NCI-H524 treated with DMSO at 0.1 percent for 48 hours (cell line): ENCODE data around the gene HSPA1L.
"Not testable (repeated sequence)": the region's sequence is repeated elsewhere in the genome, so short reads cannot be mapped to it uniquely, and the experiment has no call there.

Experiments
- DNase-seq: peaks from one replicate; lab custom pipeline; 2025; lab: John Stamatoyannopoulos, UW

HSPA1L gene

GRCh38 chr6:31836474-31837368 is 21.6 kb upstream of the HSPA1L start:
- DNase-seq: no peak

DNA sequence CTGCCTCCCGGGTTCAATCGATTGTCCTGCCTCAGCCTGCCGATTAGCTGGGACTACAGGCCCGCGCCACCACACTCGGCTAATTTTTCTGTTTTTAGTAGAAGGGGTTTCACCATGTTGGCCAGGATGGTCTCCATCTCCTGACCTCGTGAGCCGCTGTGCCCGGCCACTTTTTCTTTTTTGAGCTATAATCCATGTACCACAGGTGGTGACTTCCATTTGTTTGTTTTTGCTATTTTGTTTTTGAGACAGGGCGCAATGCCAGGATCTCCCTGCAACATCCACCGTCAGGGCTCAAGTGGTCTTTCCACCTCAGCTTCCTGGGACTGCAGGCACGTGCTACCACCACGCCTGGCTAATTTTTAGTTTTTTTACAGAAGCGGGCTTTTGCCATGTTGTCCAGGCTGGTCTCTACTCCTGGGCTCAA is 21.0 kb upstream of the HSPA1L start:
- no peak for DNase-seq

DNA sequence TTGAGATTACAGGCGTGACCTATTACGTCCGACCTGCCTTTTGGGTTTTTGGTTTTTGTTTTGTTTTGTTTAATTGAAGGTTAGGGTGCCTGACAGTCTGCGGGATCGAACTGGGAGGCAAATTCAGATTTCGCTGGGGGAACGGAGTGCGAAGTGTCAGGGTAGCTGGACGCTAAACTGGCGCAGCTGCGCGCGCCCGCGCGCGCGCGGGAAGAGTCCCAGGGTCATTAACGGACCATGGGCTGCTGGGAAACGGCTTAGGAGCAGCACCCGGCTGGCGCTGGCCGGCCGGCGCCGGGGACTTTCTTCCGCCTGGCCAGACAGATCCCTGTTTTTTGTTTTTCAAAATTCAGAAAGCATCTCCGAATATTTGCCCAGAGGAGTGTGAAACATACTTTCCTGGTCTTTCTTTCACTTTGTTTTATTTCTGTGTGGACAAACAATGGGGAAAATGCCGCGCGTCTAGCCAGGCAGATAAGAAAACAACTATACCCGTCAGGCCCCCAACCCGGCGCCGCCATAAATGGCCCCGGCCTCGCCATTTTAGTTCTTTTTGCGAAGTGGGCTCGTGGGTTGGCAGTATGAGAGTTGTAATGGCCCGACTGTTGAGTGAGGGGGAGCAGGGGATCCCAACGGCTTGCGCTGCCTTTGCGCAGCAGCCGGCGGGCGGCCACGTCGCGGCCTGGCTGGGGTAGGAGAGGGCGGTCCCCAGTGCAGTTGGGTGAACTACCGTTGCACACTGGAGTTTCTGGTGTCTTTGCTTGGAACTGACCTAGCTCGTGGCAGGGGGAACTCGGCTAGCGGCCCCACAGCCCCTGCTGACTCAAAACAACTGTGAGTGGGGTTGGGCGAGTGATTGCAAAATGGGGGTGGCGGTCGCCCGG is 19.5 kb upstream of the HSPA1L start:
- peak; percentile 53 for DNase-seq

DNA sequence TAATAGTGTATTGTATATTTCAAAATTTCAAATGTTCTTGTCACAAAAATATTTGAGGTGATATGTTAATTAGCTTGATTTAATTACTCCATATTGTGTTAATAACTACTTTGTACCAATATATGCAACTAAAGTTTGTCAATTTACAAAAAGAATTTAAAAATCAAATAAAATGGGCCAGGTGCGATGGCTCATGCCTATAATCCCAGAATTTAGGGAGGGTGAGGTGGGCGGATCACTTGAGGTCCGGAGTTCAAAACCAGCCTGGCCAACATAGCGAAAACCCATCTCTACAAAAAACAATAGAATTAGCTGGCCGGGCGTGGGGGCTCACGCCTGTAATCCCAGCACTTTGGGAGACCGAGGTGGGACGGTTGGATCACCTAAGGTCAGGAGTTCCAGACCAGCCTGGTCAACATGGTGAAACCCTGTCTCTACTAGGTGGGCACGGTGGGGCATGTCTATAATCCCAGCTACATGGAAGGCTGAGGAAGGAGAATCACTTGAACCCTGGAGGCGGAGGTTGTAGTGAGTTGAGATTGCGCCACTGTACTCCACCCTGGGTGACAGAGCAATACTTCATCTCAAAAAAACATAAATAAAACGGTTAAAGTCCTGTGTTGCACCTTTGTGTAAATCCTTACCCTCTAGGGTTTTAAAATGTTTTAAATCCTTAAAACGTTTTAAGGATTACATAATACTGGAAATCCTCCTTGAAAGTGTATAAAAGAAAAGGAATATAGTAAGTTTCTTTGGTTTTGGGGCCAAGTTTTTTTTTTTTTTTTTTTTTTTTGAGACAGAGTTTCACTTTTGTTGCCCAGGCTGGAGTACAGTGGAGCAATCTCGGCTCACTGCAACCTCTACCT is 16.5 kb upstream of the HSPA1L start:
- DNase-seq: no peak

- DNase-seq: no peak
These were observed 15.8 kb upstream of the HSPA1L start for GRCh38 chr6:31830886-31831335.

DNA sequence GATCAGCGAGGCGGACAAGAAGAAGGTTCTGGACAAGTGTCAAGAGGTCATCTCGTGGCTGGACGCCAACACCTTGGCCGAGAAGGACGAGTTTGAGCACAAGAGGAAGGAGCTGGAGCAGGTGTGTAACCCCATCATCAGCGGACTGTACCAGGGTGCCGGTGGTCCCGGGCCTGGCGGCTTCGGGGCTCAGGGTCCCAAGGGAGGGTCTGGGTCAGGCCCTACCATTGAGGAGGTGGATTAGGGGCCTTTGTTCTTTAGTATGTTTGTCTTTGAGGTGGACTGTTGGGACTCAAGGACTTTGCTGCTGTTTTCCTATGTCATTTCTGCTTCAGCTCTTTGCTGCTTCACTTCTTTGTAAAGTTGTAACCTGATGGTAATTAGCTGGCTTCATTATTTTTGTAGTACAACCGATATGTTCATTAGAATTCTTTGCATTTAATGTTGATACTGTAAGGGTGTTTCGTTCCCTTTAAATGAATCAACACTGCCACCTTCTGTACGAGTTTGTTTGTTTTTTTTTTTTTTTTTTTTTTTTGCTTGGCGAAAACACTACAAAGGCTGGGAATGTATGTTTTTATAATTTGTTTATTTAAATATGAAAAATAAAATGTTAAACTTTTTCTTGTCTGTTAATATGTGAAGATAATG is 14.7 kb upstream of the HSPA1L start:
- no peak for DNase-seq

DNA sequence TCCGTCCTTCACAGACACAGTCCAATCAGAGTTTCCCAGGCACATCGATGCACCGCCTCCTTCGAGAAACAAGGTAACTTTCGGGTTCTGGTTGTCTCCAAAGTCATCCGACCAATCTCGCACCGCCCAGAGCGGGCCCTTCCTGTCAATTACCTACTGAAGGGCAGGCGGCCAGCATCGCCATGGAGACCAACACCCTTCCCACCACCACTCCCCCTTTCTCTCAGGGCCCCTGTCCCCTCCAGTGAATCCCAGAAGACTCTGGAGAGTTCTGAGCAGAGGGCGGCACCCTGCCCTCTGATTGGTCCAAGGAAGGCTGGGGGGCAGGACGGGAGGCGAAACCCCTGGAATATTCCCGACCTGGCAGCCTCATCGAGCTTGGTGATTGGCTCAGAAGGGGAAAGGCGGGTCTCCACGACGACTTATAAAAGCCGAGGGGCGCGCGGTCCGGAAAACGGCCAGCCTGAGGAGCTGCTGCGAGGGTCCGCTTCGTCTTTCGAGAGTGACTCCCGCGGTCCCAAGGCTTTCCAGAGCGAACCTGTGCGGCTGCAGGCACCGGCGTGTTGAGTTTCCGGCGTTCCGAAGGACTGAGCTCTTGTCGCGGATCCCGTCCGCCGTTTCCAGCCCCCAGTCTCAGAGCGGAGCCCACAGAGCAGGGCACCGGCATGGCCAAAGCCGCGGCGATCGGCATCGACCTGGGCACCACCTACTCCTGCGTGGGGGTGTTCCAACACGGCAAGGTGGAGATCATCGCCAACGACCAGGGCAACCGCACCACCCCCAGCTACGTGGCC is 12.4 kb upstream of the HSPA1L start, which contains the start of gene HSPA1B:
HSPA1B (plus strand) TSS at position 453 of the 794 bp plus-strand sequence; CDS start at position 666, 213 bp downstream.
- DNase-seq: peak; percentile 99

DNA sequence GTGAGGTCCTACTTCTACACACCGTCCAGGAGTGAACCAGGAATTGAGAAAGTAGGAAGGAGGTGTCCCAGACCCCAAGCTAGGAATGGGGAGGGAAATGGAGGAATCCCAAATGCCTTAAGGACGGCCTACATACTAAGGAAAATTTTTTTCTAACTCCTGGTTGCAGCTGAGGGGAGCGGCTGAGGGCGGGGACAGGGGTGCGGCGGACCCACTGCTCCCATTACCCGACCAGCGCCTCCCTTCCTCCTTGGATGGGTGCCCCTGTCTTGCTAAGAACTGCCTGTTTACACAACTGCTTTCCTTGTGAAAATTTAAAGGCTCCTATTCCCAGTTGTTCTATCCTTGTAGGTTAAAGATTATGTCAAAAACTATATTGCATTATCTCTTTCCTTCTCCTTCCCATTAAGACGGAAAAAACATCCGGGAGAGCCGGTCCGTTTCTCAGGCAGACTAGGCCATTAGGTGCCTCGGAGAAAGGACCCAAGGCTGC is 11.8 kb upstream of the HSPA1L start:
- DNase-seq: no peak

DNA sequence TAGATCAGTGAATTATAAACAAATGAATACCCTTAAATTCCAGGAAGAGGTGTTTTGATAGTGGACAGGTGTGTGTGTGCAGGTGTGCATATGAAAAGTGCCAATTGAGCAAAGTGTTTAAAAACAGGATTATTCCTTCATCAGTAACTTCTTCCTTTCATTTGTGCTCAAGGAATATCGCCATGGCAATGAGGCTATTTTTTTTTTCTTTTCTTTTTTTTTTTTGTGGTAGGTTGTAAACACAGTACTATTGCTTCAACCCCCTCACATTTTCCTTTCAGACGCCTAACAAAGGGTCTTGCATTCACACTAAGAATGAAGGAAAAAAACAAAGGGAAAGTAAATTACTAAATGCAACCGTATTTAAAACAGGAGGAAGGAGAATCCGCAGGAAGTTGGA is 10.5 kb upstream of the HSPA1L start:
- DNase-seq: no peak

GRCh38 chr6:31823592-31824196 is 8.6 kb upstream of the HSPA1L start:
- DNase-seq: not testable (repeated sequence)

DNA sequence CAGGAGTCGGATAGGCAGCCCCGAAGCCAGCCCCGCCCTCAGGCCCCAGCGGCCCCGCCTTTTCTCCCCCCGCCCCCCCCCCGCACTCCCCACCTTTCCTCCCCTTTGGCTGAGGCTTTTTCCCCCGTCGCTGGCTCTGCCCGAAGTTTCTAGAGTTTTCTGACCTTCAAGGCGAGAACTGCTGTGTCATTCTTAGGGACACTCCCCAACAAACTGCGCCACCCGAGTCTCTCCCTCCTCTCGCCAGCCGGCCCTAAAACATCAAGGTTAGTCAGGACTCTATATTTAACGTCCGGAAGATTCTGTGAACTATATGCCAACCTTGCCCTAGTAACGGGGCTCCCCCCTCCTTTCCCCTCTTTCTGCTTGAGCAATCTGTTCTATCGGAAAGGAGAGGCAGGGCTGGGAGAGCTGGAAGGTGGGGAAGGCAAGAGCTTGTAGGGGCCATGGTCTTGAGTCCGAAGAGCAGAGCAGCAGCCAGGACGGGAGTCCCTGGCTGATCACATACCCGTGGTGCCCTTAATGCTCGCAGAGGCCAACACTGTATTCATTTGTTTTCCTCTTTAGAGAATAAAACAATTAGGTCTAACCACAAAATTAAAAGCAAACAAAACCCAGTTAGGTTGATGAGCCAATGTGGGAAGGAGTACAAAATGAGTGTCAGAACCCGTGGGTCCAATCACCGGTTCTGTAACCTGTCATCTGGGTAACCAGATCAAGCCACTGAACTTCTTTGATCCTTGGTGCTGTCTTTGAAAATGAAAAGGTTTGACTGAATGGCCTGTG is 7.1 kb upstream of the HSPA1L start:
- no peak for DNase-seq

DNA sequence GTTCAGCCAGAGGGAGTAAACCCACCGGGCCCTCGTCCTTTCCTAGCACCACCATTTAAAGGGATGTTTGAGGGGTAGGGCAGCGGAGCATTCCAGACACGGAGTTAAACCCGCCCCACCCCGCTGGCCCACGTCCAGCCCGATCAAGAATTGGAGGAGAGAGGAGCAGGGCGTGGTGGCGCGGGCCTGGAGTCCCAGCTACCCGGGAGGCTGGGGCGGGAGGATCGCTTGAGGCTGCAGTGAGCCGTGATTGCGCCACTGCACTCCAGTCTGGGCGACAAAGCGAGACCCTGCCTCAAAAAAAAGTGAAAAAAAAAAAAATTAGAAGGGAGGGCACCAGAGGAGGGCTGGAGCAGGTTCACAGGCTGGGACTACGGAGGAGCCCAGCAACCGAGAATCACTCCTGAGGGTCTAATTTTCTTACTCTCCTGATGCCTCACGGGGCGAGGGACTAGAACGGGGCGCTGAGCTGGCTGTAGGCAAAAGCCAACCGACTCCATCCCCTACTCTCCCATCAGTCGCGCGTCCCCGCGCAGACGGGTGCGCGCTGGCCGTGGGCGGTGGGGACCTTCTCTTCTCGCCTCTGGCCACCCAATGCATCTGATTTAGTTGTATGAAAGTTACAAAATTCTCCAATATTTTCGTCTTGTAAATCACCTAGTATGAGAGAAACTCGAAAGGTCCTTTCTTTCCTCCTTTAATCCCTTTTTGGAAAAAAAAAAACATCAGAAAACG is 6.4 kb upstream of the HSPA1L start:
- no peak for DNase-seq

- DNase-seq: not testable (repeated sequence)
These were observed 5.3 kb upstream of the HSPA1L start for GRCh38 chr6:31820399-31820798.

GRCh38 chr6:31819871-31820299 is 4.8 kb upstream of the HSPA1L start:
- no peak for DNase-seq

- not testable (repeated sequence) for DNase-seq
These were observed 2.9 kb upstream of the HSPA1L start for GRCh38 chr6:31817929-31818511.

DNA sequence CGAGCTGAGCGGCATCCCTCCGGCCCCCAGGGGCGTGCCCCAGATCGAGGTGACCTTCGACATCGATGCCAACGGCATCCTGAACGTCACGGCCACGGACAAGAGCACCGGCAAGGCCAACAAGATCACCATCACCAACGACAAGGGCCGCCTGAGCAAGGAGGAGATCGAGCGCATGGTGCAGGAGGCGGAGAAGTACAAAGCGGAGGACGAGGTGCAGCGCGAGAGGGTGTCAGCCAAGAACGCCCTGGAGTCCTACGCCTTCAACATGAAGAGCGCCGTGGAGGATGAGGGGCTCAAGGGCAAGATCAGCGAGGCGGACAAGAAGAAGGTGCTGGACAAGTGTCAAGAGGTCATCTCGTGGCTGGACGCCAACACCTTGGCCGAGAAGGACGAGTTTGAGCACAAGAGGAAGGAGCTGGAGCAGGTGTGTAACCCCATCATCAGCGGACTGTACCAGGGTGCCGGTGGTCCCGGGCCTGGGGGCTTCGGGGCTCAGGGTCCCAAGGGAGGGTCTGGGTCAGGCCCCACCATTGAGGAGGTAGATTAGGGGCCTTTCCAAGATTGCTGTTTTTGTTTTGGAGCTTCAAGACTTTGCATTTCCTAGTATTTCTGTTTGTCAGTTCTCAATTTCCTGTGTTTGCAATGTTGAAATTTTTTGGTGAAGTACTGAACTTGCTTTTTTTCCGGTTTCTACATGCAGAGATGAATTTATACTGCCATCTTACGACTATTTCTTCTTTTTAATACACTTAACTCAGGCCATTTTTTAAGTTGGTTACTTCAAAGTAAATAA is 2.2 kb upstream of the HSPA1L start:
- not testable (repeated sequence) for DNase-seq

GRCh38 chr6:31814677-31815024 is 432 bp downstream of the HSPA1L start:
- peak; percentile 28 for DNase-seq
